Adrenal gland (tissue), 19 donors: Measurements from ENCODE around the gene SIM2. TPM values are rescaled to one million over a fixed set of nuclear protein-coding genes. Genes with fewer than 3 reads are reported as not detected.

Experiments
- DNase-seq, 7 donors: peaks; one replicate each; pipeline ENCODE4 v3.0.0-alpha.2; 2019 to 2020
- H3K27ac ChIP-seq, 5 donors: fragments of 200-600 bp; sonication (generic) in 4 of 5; 1 replicate in 3 of 5; 2 replicates in 2 of 5; pipeline versions ENCODE4 v1.5.1 to v1.8.0; 2016 to 2020; ENCODE audit warnings: mild to moderate bottlenecking in 1 of 5
- H3K27me3 ChIP-seq: fragments of 200-600 bp; 2 replicates; pipeline ENCODE4 v1.8.0; 2021
- H3K36me3 ChIP-seq, 2 donors: fragments of 200-600 bp; replicated peaks in 1 of 2; 1 replicate in 1 of 2; 2 replicates in 1 of 2; pipeline versions ENCODE4 v1.5.1 to v1.8.0; 2018 to 2022
- H3K4me1 ChIP-seq, 2 donors: fragments of 200-600 bp; replicated peaks in 1 of 2; 1 replicate in 1 of 2; 2 replicates in 1 of 2; pipeline versions ENCODE4 v1.5.1 to v1.8.0; 2018 to 2021
- H3K4me3 ChIP-seq, 4 donors: fragments of 200-600 bp; sonication (generic) in 3 of 4; one replicate each; pipeline ENCODE4 v1.5.1; 2016 to 2018
- H3K9me3 ChIP-seq, 3 donors: fragments of 200-600 bp; sonication (generic) in 1 of 3; replicated peaks in 1 of 3; 1 replicate in 2 of 3; 2 replicates in 1 of 3; pipeline versions ENCODE4 v1.5.1 to v1.8.0; 2016 to 2021
- POLR2A ChIP-seq, 2 donors: fragments of 450-650 bp; IDR thresholded peaks; one replicate each; pipeline ENCODE4 v1.6.1; 2017; ENCODE audit warnings: antibody characterized with exemption in 2 of 2, mild to moderate bottlenecking in 2 of 2, moderate library complexity in 1 of 2
- WGBS, 4 donors: extraction: QIAGEN DNeasy Blood & Tissue Kit in 2 of 4; methylation state at CpG; one replicate each; pipeline versions ENCODE4 v1.1.5 to v1.1.7; 2013 to 2017; 5-methylcytosine and 5-hydroxymethylcytosine counted together
- intact Hi-C, 2 donors: fragments of 100-400 bp; cut with DNase I; formaldehyde crosslinking; loops; one replicate each; pipeline versions ENCODE4 v1.14.1 to v1.15.0; 2022 to 2023
- long read RNA-seq, 10 donors: library from polyadenylated mRNA in 3 of 10; unstranded in 2 of 10; stranded (forward) in 1 of 10; transcript quantifications; one replicate each; pipeline ENCODE4 v2.0.0 and lab custom pipeline, GENCODE V29; 2021 to 2026
- polyA plus RNA-seq, 3 donors: library from polyadenylated mRNA; stranded (reverse); fragments of 200-250 nt in 2 of 3; fragments of 350-450 nt in 1 of 3; fragmentation: Illumina TruSeq in 1 of 3; extraction: RNeasy Lipid Tissue Mini Kit (QIAGEN cat#74804) in 1 of 3; gene quantifications; one replicate each; pipeline ENCODE4 v1.2.3, GENCODE V29; 2013 to 2014
- total RNA-seq, 9 donors: library from RNA; depleted of rRNA in 4 of 9; stranded (reverse); fragments of >200 nt in 4 of 9; fragments of 120-200 nt in 1 of 9; fragmentation: NEBNext Ultra II Directional in 1 of 9; extraction: Animal tissue kit (Norgen Biotek cat#: 25700) in 1 of 9; gene quantifications; one replicate each; pipeline versions ENCODE4 v1.1.0 to v1.2.4, GENCODE V29; 2013 to 2023
- TF ChIP-seq, protein P1 (sequence below), 6 experiments: fragments of 450-650 bp in 4 of 6; fragments of 200-600 bp in 2 of 6; sonication (generic) in 1 of 6; IDR thresholded peaks; 1 replicate in 5 of 6; 2 replicates in 1 of 6; pipeline versions ENCODE4 v1.5.1 to v1.8.0; 2016 to 2021; ENCODE audit warnings: antibody characterized with exemption in 6 of 6, mild to moderate bottlenecking in 2 of 6, moderate library complexity in 1 of 6
- donor health status: healthy with polysubstance abuse.
- donor health status: Bipolar disorder and iron deficiency.
- donor health status: DM: yes; HTN: yes; CAD: no.
- donor health status: DM: no; HTN: no; CAD: no.
- donor health status: DM: no; HTN: no; CAD: no.
- donor health status: DM: yes; HTN: yes; CAD: no.

SIM2 gene, protein sequence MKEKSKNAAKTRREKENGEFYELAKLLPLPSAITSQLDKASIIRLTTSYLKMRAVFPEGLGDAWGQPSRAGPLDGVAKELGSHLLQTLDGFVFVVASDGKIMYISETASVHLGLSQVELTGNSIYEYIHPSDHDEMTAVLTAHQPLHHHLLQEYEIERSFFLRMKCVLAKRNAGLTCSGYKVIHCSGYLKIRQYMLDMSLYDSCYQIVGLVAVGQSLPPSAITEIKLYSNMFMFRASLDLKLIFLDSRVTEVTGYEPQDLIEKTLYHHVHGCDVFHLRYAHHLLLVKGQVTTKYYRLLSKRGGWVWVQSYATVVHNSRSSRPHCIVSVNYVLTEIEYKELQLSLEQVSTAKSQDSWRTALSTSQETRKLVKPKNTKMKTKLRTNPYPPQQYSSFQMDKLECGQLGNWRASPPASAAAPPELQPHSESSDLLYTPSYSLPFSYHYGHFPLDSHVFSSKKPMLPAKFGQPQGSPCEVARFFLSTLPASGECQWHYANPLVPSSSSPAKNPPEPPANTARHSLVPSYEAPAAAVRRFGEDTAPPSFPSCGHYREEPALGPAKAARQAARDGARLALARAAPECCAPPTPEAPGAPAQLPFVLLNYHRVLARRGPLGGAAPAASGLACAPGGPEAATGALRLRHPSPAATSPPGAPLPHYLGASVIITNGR
- total RNA-seq (under 1 TPM in 4 of 9 donors, not detected in 5; 0.08 to 0.55 (median 0.33) TPM), polyA plus RNA-seq (under 1 TPM; 0.03 to 0.15 (median 0.08) TPM)
- long read RNA-seq, donor 1, result 0 reads
- long read RNA-seq, donor 2, result 0 reads
- long read RNA-seq, donor 3, result 0 reads
- long read RNA-seq, donor 4, result 0 reads
- long read RNA-seq, donor 5, result 0 reads
- long read RNA-seq, donor 6, result 0 reads
- long read RNA-seq, donor 7, result 0 reads
- long read RNA-seq, donor 8, result 0 reads
- long read RNA-seq, donor 9, result 0 reads
- long read RNA-seq, donor 10, result 0 reads

DNA sequence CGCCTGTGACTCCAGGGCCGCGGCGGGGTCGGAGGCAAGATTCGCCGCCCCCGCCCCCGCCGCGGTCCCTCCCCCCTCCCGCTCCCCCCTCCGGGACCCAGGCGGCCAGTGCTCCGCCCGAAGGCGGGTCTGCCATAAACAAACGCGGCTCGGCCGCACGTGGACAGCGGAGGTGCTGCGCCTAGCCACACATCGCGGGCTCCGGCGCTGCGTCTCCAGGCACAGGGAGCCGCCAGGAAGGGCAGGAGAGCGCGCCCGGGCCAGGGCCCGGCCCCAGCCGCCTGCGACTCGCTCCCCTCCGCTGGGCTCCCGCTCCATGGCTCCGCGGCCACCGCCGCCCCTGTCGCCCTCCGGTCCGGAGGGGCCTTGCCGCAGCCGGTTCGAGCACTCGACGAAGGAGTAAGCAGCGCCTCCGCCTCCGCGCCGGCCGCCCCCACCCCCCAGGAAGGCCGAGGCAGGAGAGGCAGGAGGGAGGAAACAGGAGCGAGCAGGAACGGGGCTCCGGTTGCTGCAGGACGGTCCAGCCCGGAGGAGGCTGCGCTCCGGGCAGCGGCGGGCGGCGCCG, at the start of gene SIM2:
Gene SIM2, plus strand, starts transcription at position 135 of the 565 bp plus-strand sequence. CDS start 632 bp downstream, outside the sequence.
- Histone ChIP-seq H3K27ac (no peak within 1 kb of the TSS), H3K9me3 (no peaks in the 10 kb centered on the region), H3K4me3 (peak within 1 kb of the TSS in 2 of 4 donors; percentile 32 to 51), H3K36me3 (no peaks in the 10 kb centered on the region), H3K4me1 (peaks cover 14 to 25% of the 10 kb centered on the region in 2 donors), H3K27me3 (peaks cover 99% of the 10 kb centered on the region)
- peak in 2 of 7 donors; percentile 12 to 20 for DNase-seq
- TF ChIP-seq, protein P1, sequence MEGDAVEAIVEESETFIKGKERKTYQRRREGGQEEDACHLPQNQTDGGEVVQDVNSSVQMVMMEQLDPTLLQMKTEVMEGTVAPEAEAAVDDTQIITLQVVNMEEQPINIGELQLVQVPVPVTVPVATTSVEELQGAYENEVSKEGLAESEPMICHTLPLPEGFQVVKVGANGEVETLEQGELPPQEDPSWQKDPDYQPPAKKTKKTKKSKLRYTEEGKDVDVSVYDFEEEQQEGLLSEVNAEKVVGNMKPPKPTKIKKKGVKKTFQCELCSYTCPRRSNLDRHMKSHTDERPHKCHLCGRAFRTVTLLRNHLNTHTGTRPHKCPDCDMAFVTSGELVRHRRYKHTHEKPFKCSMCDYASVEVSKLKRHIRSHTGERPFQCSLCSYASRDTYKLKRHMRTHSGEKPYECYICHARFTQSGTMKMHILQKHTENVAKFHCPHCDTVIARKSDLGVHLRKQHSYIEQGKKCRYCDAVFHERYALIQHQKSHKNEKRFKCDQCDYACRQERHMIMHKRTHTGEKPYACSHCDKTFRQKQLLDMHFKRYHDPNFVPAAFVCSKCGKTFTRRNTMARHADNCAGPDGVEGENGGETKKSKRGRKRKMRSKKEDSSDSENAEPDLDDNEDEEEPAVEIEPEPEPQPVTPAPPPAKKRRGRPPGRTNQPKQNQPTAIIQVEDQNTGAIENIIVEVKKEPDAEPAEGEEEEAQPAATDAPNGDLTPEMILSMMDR (IDR thresholded peaks at IDR 0.05), result no peak
- TF ChIP-seq POLR2A (IDR thresholded peaks at IDR 0.05), result no peak
- intact Hi-C loops, result no loop called here
- WGBS, 4 donors, result 0% methylated on average over 3 to 70 of the region's 70 CpGs

DNA sequence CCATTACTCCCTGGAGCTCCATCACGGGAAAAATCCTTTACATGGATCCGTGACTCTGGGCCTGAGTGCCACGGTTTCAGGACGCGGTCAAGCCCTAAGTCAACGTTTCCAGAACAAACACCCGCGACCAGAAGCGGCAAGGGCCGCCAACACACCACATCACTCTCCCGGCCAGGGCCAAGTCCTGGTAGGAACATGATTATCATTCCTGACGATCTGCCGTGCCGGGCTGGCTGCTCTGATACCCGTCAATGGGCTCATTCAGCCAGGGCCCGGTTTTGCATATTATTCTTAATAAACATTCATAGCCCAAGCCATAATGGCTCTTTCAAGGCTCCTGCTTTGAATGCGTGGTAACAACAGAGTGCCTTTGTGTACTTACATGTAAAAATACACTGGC, 44.6 kb upstream of the SIM2 start:
- TF ChIP-seq, protein P1 (IDR thresholded peaks at IDR 0.05), result no peak
- no peak for TF ChIP-seq POLR2A (IDR thresholded peaks at IDR 0.05)
- H3K27me3 ChIP-seq, result peaks cover 13% of the 10 kb centered on the region
- H3K4me1 ChIP-seq, result no peaks in the 10 kb centered on the region
- intact Hi-C loops, result loop anchor here in 1 of 2 donors (10.0 kb wide), 1 partner anchor 270 kb away; no protein-coding TSS in a partner anchor
- H3K27ac ChIP-seq, result no peak overlapping the region
- no peak for DNase-seq
- no peaks in the 10 kb centered on the region for H3K36me3 ChIP-seq
- WGBS, 4 donors, result 65 to 88% (median 82%) methylated on average over 9 to 17 of the region's 17 CpGs
- no peak overlapping the region for H3K4me3 ChIP-seq
- H3K9me3 ChIP-seq, result no peaks in the 10 kb centered on the region

DNA sequence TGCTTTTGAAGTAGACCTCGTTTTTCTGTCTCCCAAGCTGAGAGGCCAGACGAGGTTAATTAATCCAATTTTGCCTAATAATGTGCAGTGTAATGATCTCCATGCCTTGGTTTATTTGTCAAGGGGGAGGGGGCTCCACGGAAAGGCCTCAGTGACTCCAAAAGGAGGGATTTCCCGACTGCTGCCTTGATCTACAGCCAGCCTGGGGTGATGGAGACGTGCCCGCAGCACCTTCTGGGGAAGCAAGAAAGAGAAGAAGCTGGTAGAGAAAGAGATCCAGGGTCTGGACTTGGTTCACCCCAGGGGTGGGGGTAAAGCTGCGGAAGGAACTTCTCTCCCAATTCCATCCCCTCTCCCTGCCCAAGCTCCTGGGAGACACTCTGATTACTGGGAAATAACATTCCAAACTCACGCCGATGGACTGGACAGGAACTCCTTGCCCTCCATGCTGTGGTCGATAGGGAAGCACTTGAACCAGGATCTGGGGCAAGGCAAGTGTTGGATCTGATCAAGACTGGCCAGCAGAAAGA, 44.1 kb upstream of the SIM2 start:
- no peaks in the 10 kb centered on the region for H3K4me1 ChIP-seq
- DNase-seq, result no peak
- H3K9me3 ChIP-seq, result no peaks in the 10 kb centered on the region
- no peak overlapping the region for H3K4me3 ChIP-seq
- H3K27me3 ChIP-seq, result peaks cover 17% of the 10 kb centered on the region
- no peak overlapping the region for H3K27ac ChIP-seq
- 76 to 77% (median 77%) methylated on average over 10 of the region's 10 CpGs for WGBS, 4 donors
- intact Hi-C loops, result loop anchor here in 1 of 2 donors (10.0 kb wide), 1 partner anchor 270 kb away; no protein-coding TSS in a partner anchor
- TF ChIP-seq, protein P1 (IDR thresholded peaks at IDR 0.05), result no peak
- no peak for TF ChIP-seq POLR2A (IDR thresholded peaks at IDR 0.05)
- no peaks in the 10 kb centered on the region for H3K36me3 ChIP-seq
